Upper lobe of left lung (tissue), 4 donors: Measurements from ENCODE around the gene ACTR5.
A peak's percentile ranks its signal among the peaks of the same experiment; 100 is the strongest.

Experiments used
- POLR2A ChIP-seq, 4 donors: fragments of 450-650 bp; IDR thresholded peaks; one replicate each; pipeline ENCODE4 v1.5.1; 2016 to 2017; ENCODE audit warnings: antibody characterized with exemption in 4 of 4, mild to moderate bottlenecking in 2 of 4
- POLR2AphosphoS5 ChIP-seq, 2 donors: sonication (generic); formaldehyde crosslinking; IDR thresholded peaks; one replicate each; pipeline ENCODE4 v1.5.1; 2017; ENCODE audit warnings: antibody characterized with exemption in 2 of 2
- TF ChIP-seq, protein P1 (sequence below), 6 experiments: fragments of 450-650 bp in 4 of 6; fragments of 200-600 bp in 2 of 6; sonication (generic) in 2 of 6; IDR thresholded peaks; one replicate each; pipeline ENCODE4 v1.5.1; 2016 to 2019; ENCODE audit warnings: antibody characterized with exemption in 6 of 6

DNA sequence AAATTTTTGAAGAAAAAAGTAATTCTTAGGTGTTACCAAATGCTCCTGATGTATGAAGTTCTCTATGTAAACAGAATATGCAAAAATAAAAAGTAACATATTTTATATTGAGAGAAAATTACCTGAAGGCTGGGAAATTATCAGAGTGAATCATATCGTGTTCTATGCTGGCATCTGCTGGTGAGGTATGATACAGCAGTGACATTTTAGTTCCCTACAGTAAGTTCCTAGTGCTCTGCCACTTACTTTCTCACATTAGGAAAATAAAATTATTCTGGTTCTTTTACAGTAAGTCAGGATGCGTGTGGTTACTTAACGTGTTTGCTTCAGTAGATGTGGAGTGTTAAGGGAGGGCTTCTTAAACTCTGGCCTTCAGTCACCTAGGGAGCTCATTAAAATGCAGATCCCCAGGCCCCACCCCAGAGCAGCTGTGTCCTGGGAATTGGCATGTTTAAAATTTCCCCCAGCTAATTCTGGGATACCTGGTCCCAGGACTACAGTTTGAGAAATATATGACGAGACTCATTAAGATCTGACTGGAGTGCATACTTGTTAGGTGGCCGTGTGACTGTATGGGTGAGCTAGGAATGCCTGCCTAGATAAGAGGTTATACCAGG, 3.2 kb downstream of the ACTR5 start:
- TF ChIP-seq, protein P1, sequence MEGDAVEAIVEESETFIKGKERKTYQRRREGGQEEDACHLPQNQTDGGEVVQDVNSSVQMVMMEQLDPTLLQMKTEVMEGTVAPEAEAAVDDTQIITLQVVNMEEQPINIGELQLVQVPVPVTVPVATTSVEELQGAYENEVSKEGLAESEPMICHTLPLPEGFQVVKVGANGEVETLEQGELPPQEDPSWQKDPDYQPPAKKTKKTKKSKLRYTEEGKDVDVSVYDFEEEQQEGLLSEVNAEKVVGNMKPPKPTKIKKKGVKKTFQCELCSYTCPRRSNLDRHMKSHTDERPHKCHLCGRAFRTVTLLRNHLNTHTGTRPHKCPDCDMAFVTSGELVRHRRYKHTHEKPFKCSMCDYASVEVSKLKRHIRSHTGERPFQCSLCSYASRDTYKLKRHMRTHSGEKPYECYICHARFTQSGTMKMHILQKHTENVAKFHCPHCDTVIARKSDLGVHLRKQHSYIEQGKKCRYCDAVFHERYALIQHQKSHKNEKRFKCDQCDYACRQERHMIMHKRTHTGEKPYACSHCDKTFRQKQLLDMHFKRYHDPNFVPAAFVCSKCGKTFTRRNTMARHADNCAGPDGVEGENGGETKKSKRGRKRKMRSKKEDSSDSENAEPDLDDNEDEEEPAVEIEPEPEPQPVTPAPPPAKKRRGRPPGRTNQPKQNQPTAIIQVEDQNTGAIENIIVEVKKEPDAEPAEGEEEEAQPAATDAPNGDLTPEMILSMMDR (IDR thresholded peaks at IDR 0.05): peak in 5 of 6 experiments; percentile 44 to 65 (median 50)
- TF ChIP-seq POLR2A (IDR thresholded peaks at IDR 0.05) (no peak), POLR2AphosphoS5 (IDR thresholded peaks at IDR 0.05) (no peak)
